HCT116 (cell line): ENCODE results near the gene PNKP. TPM values are rescaled to one million over a fixed set of nuclear protein-coding genes. Genes with fewer than 3 reads are reported as not detected.

ENCODE experiments used
- ATAC-seq: fragments of 200-7000 bp; cut with Tn5 transposase; 2 replicates; pipeline ENCODE4 v1.9.1; 2020; ENCODE audit warnings: mild to moderate bottlenecking, moderate library complexity
- BruUV-seq: library from RNA; stranded (reverse); fragments of 400-500 nt; replicated peaks from 2 replicates; lab custom pipeline; 2021; lab: Mats Ljungman, UMichigan
- CTCF ChIA-PET: fragments of 300-600 bp; sonication (Branson Sonifier 250); formaldehyde crosslinking; loops from one replicate; lab custom pipeline; 2021; ENCODE audit warnings: antibody characterized with exemption; lab: Charles Lee
- POLR2A ChIA-PET: fragments of 300-600, 350-600 bp; sonication (Branson Sonifier 250); formaldehyde crosslinking; loops from one replicate; lab custom pipeline; 2021; ENCODE audit warnings: antibody characterized with exemption; lab: Charles Lee
- RAD21 ChIA-PET, 2 experiments: fragments of 300-600 bp; sonication (Branson Sonifier 250); formaldehyde crosslinking; loops; one replicate each; lab custom pipeline; 2023; ENCODE audit warnings: low total read pairs in 2 of 2; ENCODE audit not compliant: uncharacterized antibody in 2 of 2, unreplicated experiment in 2 of 2, low non-redundant PET in 1 of 2; lab: Charles Lee
- DNase-seq: peaks from one replicate; pipeline ENCODE4 v3.0.0-alpha.2; 2010; ENCODE audit warnings: low read depth, low spot score
- H2AFZ ChIP-seq: fragments of 200-600 bp; shearing (Covaris generic), sonication (generic); 2 replicates; pipeline ENCODE4 v1.6.1; 2017; ENCODE audit warnings: low read depth, mixed run types, mixed read lengths, antibody characterized with exemption, low read length; ENCODE audit not compliant: poor library complexity, severe bottlenecking
- H3K27ac ChIP-seq: 2 replicates; pipeline ENCODE4 v1.5.1; 2012; ENCODE audit warnings: low read depth, low read length
- H3K27me3 ChIP-seq: fragments of 200-600 bp; sonication (generic); 2 replicates; pipeline ENCODE4 v1.6.1; 2016; ENCODE audit warnings: mixed run types, low read length, mixed read lengths; ENCODE audit not compliant: insufficient read depth
- H3K36me3 ChIP-seq, 2 experiments: fragments of 200-500 bp in 1 of 2; fragments of 200-600 bp in 1 of 2; sonication (Bioruptor generic) in 1 of 2; sonication (generic) in 1 of 2; 2 replicates each; pipeline versions ENCODE4 v1.5.1 to v1.6.1; 2014 to 2016; ENCODE audit warnings: low read length in 2 of 2, inconsistent platforms in 1 of 2, mixed read lengths in 1 of 2, mixed run types in 1 of 2; ENCODE audit not compliant: insufficient read depth in 2 of 2, control insufficient read depth in 1 of 2
- H3K4me1 ChIP-seq, 2 experiments: fragments of 200-600 bp in 1 of 2; sonication (generic) in 1 of 2; 2 replicates each; pipeline versions ENCODE4 v1.5.1 to v1.6.1; 2012 to 2017; ENCODE audit warnings: low read length in 2 of 2, inconsistent platforms in 1 of 2, mild to moderate bottlenecking in 1 of 2, mixed read lengths in 1 of 2, mixed run types in 1 of 2, moderate library complexity in 1 of 2; ENCODE audit not compliant: insufficient read depth in 2 of 2, control insufficient read depth in 1 of 2
- H3K4me2 ChIP-seq: fragments of 200-600 bp; sonication (generic); 2 replicates; pipeline ENCODE4 v1.6.1; 2017; ENCODE audit warnings: mixed run types, low read length, mixed read lengths
- H3K4me3 ChIP-seq, 2 experiments: fragments of 200-600 bp in 1 of 2; sonication (generic) in 1 of 2; replicated peaks in 1 of 2; 2 replicates each; pipeline ENCODE4 v1.5.1; 2011 to 2016; ENCODE audit warnings: low read length in 2 of 2, control low read depth in 1 of 2, low read depth in 1 of 2, mild to moderate bottlenecking in 1 of 2, mixed read lengths in 1 of 2, mixed run types in 1 of 2
- H3K79me2 ChIP-seq: fragments of 200-600 bp; sonication (generic); 2 replicates; pipeline ENCODE4 v1.6.1; 2017; ENCODE audit warnings: mild to moderate bottlenecking, mixed run types, low read length, moderate library complexity, mixed read lengths; ENCODE audit not compliant: insufficient read depth
- H3K9ac ChIP-seq: fragments of 200-600 bp; sonication (generic); 2 replicates; pipeline ENCODE4 v1.6.1; 2016; ENCODE audit warnings: low read length, mixed read lengths
- H3K9me2 ChIP-seq: fragments of 200-600 bp; sonication (generic), shearing (Covaris generic); 2 replicates; pipeline ENCODE4 v1.6.1; 2017; ENCODE audit warnings: mixed run types, mild to moderate bottlenecking, moderate library complexity; ENCODE audit not compliant: insufficient read depth
- H3K9me3 ChIP-seq, 2 experiments: fragments of 200-500 bp in 1 of 2; fragments of 200-600 bp in 1 of 2; sonication (Bioruptor generic) in 1 of 2; sonication (generic) in 1 of 2; 2 replicates each; pipeline ENCODE4 v1.6.1; 2014 to 2017; ENCODE audit warnings: low read length in 2 of 2, mixed read lengths in 2 of 2, inconsistent platforms in 1 of 2, low read depth in 1 of 2, mild to moderate bottlenecking in 1 of 2, mixed run types in 1 of 2, moderate library complexity in 1 of 2; ENCODE audit not compliant: control insufficient read depth in 1 of 2, insufficient read depth in 1 of 2
- H4K20me1 ChIP-seq: fragments of 200-600 bp; sonication (generic), shearing (Covaris generic); 2 replicates; pipeline ENCODE4 v1.6.1; 2017; ENCODE audit warnings: mixed run types, mild to moderate bottlenecking, moderate library complexity; ENCODE audit not compliant: insufficient read depth
- MAX ChIP-seq: IDR thresholded peaks from 2 replicates; pipeline ENCODE4 v1.6.1; 2012
- RAD21 ChIP-seq: IDR thresholded peaks from 2 replicates; pipeline ENCODE4 v1.6.1; 2012; ENCODE audit warnings: low read depth, mild to moderate bottlenecking
- REST ChIP-seq: IDR thresholded peaks from 2 replicates; pipeline ENCODE4 v1.6.1; 2012; ENCODE audit warnings: low read depth
- ZNF274 ChIP-seq: fragments of 200-500 bp; sonication (Bioruptor generic); IDR thresholded peaks from 2 replicates; pipeline ENCODE4 v1.6.1; 2014; ENCODE audit warnings: mild to moderate bottlenecking, low read depth, low read length, inconsistent platforms
- intact Hi-C: fragments of 100-400 bp; cut with micrococcal nuclease; formaldehyde crosslinking; loops from 2 replicates; pipeline ENCODE4 v1.10.0; 2022
- total RNA-seq: library from RNA; stranded (reverse); gene quantifications from one replicate; pipeline ENCODE4 v1.2.1, GENCODE V29; 2021; ENCODE audit not compliant: unreplicated experiment

PNKP gene
- total RNA-seq, 1 experiment from 2014 or later: 129 TPM

- CTCF ChIA-PET: no interaction called here
- H3K79me2 ChIP-seq: no peaks in the 10 kb centered on the region
- no peak for ATAC-seq
- H3K9ac ChIP-seq: no peak within 1 kb of the TSS
- no peaks in the 10 kb centered on the region for H4K20me1 ChIP-seq
- intact Hi-C loops: no loop called here
- H3K27ac ChIP-seq: no peak within 1 kb of the TSS
- no peak for TF ChIP-seq ZNF274
- TF ChIP-seq REST: no peak
- no peak for TF ChIP-seq RAD21
- TF ChIP-seq MAX: no peak
- TF ChIP-seq, all 23 proteins: peak for 0
- no peaks in the 10 kb centered on the region for H3K9me3 ChIP-seq
- peaks cover 0 to 5% of the 10 kb centered on the region in 2 experiments; a peak in 1 of 4 replicates for H3K4me1 ChIP-seq
- BruUV-seq: no TSS peak
- ChIA-PET POLR2A (no interaction called here), RAD21 (no interaction called here)
- no peaks in the 10 kb centered on the region for H3K27me3 ChIP-seq
- H3K9me2 ChIP-seq: no peaks in the 10 kb centered on the region
- no peak within 1 kb of the TSS for H3K4me2 ChIP-seq
- H2AFZ ChIP-seq: no peak within 1 kb of the TSS
- H3K36me3 ChIP-seq: no peaks in the 10 kb centered on the region
- H3K4me3 ChIP-seq: no peak within 1 kb of the TSS
- no peak for DNase-seq
Observed at GRCh38 chr19:49896863-49897621, 29.7 kb upstream of the PNKP start, which contains the start of gene IL4I1. Gene IL4I1, minus strand, starts transcription at chr19:49896887. Its CDS starts 727 bp downstream, at chr19:49896160.
